IPS DF 19.7 (cell line): ENCODE measurements around the gene PDSS2.
"Not testable (repeated sequence)": the region's sequence is repeated elsewhere in the genome, so short reads cannot be mapped to it uniquely, and the experiment has no call there.

Source experiments
- DNase-seq: peaks from one replicate; pipeline ENCODE4 v3.0.0-alpha.2; 2013; ENCODE audit warnings: low read depth, low spot score

Gene PDSS2

DNA sequence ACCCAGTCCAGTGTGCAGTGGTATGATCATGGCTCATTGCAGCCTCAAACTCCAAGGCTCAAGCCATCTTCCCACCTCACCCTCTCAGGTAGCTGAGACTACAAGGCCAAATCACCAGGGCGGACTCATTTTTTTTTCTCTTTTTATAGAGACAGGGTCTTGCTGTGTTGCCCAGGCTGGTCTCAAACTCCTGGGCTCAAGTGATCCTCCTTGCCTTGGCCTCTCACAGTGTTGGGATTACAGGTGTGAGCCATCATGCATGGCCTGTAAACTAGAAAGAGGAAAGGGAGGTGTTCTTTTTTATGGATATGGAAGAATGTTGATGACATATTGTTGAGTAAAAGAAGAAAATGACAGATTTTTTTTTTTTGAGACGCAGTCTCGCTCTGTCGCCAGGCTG is 339.0 kb downstream of the PDSS2 start:
- DNase-seq, result no peak

DNA sequence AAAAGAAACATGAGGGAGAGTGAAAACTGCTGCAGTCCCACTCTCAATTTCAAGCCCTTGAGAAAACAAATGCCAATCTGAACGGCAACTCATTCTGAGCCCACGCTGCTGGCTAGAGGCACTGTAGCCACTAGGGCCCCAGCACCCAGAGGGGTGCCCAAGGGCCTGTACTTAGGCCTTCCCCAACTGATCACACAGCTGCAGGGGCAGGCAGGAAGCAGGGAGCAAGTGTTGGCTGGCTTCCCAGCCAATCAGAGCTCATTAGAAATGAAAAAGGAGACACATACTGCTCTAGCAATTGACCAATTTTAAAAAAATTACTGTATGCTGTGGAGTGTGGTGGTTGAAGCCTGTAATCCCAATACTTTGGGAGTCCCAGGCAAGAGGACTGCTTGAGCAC is 340.4 kb downstream of the PDSS2 start:
- DNase-seq, result no peak

DNA sequence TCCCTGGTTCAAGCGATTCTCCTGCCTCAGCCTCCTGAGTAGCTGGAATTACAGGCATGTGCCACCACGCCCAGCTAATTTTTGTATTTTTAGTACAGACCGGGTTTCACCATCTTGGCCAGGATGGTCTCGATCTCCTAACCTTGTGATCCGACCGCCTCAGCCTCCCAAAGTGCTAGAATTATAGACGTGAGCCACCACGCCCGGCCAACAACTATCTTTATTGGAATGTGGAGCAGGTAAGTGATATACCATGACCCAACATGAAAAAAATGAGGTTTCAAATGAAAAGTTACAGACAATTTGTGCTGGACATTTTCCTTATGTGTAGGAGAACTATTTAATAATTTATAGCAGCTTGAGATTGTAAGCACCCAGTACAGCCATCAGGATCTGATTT is 340.8 kb downstream of the PDSS2 start:
- DNase-seq, result not testable (repeated sequence)

DNA sequence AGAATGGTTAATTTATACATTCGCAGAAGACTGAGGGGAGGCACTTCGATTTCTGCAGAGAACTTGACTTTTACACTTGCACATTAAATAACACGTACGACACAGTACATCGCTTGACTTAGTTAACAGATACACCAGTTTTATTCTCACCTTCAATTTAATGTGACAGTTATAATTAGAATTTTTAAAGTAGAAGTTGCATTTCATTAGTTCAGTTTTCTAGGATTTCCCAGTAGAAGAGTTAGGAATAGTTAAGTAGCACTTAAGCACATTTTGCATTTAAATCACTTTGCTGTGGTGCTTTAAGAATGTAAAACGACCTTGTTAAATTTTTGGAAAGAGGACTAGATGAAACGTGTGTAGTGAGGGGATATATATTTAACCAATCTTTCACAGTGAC is 342.4 kb downstream of the PDSS2 start:
- no peak for DNase-seq

DNA sequence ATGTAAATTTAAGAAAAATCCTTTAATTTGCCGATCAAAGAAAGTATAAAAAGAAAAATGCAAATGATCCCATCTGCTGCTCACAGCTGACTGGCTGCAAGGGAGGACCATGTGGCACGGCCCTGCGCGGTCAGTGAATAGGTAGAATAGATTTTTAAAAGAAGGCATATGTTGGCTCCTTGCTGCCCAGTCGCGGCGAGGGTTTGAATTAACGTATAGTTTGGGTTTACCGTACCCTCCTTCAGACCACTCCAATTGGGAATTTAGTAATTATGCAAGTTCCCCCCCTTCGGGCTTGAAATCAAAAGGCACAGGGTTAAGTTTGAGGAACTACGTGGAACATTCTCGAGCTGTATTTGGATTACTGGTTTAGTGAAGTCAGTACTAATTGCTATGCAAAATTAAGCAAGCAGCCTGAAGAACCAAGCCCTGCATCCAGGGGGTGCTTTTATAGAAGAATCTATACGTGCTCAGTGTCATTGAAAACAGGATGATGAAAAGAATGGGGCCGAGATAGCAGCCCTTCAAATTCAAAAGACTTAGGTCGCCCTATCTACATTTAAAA is 343.0 kb downstream of the PDSS2 start:
- peak; percentile 96 for DNase-seq

DNA sequence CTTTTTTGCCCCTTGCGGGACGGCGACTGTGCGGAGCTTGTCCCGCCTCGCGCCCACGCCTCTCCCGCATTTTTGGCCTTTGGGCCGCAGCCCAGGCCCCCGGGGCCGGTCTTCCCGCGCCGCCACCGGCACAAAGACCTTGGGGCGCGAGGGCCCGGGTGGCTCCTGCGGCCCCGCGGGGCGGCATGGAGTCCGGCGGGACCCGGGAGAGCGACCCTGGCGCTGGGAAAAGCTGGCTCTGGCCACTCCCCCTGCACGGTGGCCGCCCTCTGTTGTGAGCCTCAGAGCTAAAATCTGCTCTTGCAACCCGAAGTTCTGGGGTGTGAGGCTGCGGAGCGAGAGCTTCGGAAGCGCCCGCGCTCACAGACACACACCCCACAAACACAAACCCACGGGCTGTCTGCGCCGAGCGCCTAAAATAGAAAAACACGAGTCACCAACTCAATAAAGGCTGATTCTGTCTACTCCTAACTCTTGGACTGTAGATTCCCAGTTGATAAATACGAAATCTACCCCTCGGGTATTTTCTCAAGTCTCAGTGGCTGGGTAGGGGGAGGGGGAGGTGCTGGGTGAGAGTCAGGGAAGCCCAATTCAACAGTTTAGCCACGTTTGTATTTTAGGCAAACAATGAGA is 343.6 kb downstream of the PDSS2 start:
- no peak for DNase-seq

DNA sequence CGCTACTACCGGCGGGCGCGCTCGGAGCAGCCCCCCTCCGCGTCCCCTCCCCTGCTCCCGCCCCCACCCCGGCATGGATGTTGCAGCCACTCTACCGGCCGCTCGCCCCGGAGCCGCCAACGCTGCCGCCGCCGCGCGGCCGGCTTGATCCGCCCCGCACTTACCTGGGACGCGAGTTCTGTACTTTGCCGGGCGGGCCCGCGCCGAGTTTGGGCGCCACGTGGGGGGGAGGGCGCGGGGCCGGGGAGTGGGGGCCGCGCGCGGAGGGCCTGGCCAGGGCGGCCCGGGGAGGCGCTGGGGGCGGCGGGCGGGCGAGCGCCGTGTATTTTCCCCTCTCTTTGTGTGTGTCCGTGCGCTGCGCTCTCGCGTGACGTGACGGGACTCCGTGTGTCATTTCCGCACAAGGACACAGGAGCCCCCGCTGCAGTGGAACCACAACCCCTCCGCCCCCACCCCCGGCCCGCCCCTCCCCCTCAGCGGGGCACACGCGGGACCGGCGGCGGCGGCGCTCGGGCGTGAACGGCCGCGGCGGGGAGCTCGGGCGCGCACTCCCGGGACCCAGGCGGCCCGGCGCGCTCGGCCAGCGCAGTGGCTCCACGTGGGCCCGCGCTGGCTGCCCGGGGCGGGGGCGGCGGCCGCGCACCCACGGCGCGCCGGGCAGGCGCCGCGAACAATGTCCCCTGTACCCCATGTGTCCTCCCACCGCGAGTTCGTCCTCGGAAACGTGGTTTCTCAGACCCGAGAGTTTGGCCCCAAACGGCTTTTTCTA is 344.3 kb downstream of the PDSS2 start, which contains the start of gene BEND3:
Gene BEND3, minus strand, starts transcription at position 590 of the 769 bp plus-strand sequence. CDS start 16,230 bp downstream, outside the sequence.
- DNase-seq, result no peak

DNA sequence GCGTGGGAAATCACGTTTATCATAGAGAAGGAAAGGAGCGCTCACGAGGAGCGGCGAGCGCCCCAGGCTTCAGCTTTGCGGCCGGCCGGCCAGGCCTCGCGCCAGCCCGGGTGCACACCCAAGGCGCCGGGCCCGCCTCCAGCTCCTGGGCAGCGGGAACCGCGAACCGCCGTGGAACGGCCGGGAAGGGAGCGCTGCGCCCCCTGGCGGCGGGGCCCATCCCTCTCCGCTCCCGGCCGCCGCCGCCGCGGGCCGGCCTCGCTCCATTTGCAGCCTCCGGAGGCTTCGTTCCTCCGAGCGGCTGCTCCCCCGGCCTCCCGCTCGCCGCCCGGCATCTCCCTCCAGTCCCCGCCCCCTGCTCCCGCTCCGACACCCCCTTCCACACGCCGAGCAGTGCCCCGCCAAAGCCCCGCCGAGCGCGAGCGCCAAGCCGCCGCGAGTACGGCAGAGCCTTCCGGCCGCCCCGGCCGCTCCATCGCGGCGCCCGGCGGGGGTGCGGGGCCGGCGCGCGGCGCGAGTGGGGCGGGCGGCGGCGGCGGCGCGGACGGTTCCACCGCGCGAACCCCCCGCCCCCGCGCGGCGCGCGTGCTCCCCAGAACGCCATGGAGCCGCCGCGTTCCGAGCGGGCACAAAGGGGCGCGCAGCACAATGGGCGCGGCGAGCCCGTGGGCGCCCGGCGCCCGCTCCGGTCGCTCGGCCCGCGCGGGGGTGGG is 345.0 kb downstream of the PDSS2 start:
- no peak for DNase-seq

DNA sequence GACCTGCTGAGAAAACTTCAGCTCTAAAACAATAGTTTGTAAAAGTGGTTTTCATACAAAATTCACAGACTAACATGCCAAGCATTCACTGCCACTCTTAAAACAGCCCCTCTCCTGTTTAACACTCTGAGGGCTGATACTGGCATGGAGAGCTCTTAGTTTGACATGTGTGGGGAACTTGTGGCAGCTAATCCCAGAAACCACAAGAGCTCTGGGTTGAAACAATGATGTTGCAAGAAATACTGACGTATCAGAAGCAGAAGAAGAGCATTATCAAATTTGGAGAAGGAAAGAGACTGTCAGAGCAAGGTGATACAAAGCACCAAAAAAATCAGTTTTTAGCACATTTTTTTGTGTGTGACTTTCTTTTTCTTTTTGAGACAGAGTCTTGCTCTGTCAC is 349.2 kb downstream of the PDSS2 start:
- no peak for DNase-seq

DNA sequence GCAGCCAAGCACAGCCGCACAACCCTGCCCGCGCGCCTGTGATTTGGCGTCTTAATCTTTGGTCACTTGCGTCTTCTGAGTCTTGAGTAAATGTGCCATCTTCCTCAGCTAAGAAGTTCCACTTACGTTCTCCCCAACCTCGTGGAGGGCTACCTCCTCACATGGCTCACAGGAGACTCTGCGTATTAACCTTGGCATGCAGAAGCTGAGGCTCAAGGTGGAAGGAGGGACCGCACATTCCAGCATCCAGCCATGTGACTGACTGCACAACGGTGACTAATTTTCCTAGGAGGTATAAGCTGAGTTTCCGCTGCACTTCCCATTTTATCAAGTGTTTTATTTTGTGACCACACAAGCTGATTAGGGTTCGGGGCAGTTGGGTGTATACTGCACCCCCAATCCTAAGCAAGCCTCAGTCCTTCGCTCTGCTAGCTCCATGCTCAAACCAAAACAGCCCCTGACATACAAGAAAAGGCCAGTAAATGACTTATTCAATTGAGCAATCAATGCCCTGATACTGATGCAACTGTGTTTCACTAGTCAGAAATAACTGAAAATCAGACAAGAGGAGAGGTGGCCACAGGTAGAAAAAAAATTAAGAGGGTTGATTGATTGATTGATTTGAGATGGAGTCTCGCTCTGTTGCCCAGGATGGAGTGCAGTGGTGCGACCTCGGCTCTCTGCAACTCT is 351.0 kb downstream of the PDSS2 start:
- no peak for DNase-seq

DNA sequence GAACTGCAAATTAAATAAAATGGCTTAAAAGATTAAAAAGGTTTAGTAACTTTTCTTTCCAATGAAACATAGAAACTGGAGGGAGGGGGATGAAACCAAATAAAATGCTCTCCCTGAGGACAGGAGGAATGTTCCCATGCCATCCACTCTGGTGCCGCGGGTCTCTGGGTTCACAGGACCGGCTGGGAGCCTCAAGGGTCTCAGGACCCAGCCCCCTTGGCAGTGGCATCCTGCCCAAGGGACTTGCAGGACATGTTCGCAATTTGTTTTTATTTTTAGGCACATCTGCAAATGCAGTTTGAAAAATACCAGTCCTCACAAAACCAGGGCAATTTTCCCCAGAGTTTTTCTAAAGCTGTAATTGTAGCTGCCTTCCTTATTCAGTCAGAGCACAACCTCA is 351.6 kb downstream of the PDSS2 start:
- DNase-seq, result no peak

DNA sequence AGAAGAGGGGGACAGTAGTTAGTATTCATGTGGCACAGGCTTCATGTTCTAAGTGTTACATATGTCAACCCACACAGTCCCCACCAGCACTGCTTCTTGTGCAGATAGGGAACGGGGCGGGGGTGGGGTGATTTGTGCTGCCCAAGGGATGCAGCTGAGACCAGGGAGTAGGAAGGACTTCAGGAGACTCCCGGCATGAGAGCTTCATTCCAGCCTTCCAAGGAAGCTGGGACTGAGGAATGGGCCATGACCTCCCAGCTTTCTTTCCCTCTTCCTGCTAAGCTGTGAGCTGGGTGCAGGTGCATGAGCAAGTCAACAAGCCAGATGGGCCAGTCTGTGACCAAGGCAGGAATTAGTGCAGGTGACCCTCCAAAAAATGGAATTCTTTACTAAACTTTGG is 353.2 kb downstream of the PDSS2 start:
- no peak for DNase-seq

DNA sequence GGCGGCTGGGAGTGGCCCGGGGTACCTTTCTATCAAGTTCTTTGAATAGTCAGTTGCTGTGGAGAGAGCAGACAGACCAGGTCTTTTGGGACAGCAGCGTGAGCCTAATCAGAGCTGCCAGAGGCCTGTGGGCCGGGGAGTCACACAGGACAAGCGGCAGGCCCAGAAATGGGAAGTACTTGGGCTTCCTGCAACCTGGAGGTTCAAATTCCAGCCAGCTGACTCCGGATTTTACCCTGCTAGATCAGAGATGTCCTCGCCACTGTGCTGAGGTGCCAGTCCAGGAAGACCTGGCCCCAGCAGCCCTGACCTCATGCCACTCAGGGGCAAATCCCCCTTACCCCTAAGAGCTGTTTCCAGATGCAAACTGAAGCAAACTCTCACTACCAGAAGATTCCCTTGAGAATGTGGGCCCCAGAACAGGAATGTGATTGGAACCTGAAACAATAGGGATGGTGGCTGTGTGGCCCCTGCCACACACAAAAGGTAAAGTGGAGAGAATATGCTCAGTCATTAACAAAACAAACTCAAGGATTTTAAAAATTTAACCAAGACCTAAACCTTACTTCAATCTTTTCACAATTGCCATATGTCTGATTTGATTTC is 353.8 kb downstream of the PDSS2 start:
- DNase-seq, result no peak

DNA sequence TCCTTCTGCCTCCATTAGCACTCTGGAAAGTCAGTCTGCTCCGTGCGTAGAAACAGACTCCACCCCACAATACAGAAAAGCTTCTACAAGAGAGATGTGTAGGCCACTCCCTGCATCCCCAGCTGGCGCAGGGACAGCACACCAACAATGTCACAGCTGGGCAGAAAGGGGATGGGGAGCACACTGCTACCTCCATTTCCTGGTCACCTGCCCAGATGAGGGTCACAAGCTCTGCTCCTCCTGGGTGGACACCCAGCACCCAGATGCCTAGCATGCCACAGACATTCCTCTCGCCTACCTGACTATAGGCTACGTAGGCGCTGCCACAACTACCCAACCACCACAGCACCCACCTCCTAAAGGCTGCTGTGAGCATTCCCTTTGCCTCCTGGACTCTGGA is 356.3 kb downstream of the PDSS2 start:
- no peak for DNase-seq
